Measurements from ENCODE around the gene TRIP4. TPM values are rescaled to one million over a fixed set of nuclear protein-coding genes. Genes with fewer than 3 reads are reported as not detected.

The TRIP4 gene
- total RNA-seq, 2 experiments from 2014 or later = 9.3 to 21.0 TPM

DNA sequence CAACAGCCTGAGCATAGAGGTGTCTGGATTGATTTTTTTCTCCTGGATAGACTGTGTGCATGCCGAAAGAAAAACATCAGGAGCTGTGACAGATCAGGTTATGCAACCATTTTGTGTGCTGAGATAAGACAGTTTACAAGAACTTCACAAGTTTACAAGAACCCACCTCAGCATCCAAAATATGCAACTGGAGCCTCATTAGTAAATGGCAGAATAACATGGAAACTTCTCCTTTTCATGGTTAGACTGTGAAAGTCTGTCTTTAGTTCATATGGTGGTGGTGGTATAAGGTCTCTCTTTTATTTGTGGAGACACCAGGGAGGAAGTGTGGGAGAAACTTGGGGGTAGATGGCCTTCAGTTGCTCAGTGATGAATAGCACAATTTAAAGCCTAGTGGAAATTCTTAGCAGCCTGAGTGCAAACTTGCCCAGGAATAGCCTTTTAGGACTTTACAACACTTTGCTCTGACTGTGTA lies 69.0 kb downstream of the TRIP4 start:
- H4K20me1 ChIP-seq (ENCODE audit: insufficient read depth, low read length) = 0 out of 2 replicates have a peak, but pooled peaks cover 4% of the 10 kb centered on the region
- H3K9me3 ChIP-seq (ENCODE audit: low read length) = no peaks in the 10 kb centered on the region
- H3K36me3 ChIP-seq (ENCODE audit: insufficient read depth, low read length) = no peaks in the 10 kb centered on the region
- peaks cover 5% of the 10 kb centered on the region; the same call in 1 of the 2 replicates for H3K79me2 ChIP-seq (ENCODE audit: insufficient read depth, low read depth, low read length)
- H3K4me1 ChIP-seq (ENCODE audit: insufficient read depth, low read length, poor library complexity, severe bottlenecking) = peaks cover 60% of the 10 kb centered on the region
- ChIA-PET POLR2A (interaction anchor here (1.4 kb wide), 1 partner anchor 75 kb away, joined by 3 read pairs; the partner anchor contains the start of gene PCLAF), CTCF (ENCODE audit: unreplicated experiment) (no interaction called here)
- H3K27ac ChIP-seq (ENCODE audit: low read depth, low read length, poor library complexity, severe bottlenecking) = peak overlapping the region; percentile 76
- TF ChIP-seq EZH2phosphoT487 (IDR thresholded peaks at IDR 0.05; ENCODE audit: borderline replicate concordance, low read depth, low read length) = no peak
- TF ChIP-seq, protein P1, sequence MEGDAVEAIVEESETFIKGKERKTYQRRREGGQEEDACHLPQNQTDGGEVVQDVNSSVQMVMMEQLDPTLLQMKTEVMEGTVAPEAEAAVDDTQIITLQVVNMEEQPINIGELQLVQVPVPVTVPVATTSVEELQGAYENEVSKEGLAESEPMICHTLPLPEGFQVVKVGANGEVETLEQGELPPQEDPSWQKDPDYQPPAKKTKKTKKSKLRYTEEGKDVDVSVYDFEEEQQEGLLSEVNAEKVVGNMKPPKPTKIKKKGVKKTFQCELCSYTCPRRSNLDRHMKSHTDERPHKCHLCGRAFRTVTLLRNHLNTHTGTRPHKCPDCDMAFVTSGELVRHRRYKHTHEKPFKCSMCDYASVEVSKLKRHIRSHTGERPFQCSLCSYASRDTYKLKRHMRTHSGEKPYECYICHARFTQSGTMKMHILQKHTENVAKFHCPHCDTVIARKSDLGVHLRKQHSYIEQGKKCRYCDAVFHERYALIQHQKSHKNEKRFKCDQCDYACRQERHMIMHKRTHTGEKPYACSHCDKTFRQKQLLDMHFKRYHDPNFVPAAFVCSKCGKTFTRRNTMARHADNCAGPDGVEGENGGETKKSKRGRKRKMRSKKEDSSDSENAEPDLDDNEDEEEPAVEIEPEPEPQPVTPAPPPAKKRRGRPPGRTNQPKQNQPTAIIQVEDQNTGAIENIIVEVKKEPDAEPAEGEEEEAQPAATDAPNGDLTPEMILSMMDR (conservative IDR thresholded peaks at IDR 0.05; ENCODE audit: low read length) = no peak
- H3K9me2 ChIP-seq (ENCODE audit: insufficient read depth, low read length) = no peaks in the 10 kb centered on the region
- no peak for DNase-seq (ENCODE audit: low spot score)
- BruUV-seq (replicated peaks) = no TSS peak
- intact Hi-C loops (cut with micrococcal nuclease; ENCODE audit: unreplicated experiment) = no loop called here
- H3K4me2 ChIP-seq (ENCODE audit: low read length) = peak overlapping the region; percentile 76
- H3K4me3 ChIP-seq (ENCODE audit: low read depth, low read length, poor library complexity, severe bottlenecking) = peak overlapping the region; percentile 35
- peak overlapping the region; percentile 42; the same call in 1 of the 2 replicates for H2AFZ ChIP-seq (ENCODE audit: low read length)

DNA sequence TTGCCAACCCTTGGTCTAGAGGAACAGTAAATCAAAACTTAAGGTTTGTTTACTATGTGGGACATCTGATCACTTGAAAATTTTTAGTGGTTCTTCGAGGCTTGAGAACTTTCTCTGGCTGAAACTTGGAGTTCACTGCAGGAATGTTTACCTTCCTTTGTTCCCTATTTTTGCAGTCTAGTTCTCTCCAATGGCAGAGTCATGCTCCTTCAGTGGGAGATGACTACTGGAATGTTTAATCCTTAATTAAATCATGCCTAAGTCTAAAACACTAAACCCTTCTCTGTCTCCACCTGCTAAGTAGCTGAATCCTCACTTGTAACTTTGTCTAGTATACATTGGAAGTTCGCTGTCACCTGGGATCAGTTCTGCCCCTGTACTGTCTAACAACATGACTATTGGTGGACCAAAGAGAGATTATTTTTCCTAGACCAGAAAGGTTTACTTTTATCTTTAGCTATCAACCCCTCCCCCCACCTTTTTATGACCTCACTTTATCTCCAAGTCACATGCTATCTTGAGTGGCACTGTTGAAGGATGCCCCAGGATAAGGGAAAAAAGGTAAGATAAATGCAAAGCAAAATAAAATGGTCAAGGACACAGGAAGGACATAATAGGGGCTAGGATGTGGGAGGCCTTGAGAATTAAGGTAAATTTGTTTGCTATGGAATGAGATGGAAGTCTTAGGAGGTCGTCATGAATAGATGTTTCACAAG lies 71.6 kb downstream of the TRIP4 start:
- H4K20me1 ChIP-seq (ENCODE audit: insufficient read depth, low read length) = 0 out of 2 replicates have a peak, but pooled peaks cover 7% of the 10 kb centered on the region
- ChIA-PET CTCF (ENCODE audit: unreplicated experiment) (no interaction called here), POLR2A (interaction anchor here (0.6 to 1.7 kb wide), 5 partner anchors 18 to 192 kb away, joined by 3 to 7 read pairs (median 3); partner anchors contain the start of gene TRIP4)
- no peaks in the 10 kb centered on the region for H3K36me3 ChIP-seq (ENCODE audit: insufficient read depth, low read length)
- BruUV-seq (replicated peaks) = no TSS peak
- peaks cover 31% of the 10 kb centered on the region for H3K79me2 ChIP-seq (ENCODE audit: insufficient read depth, low read depth, low read length)
- no peak for DNase-seq (ENCODE audit: low spot score)
- peaks cover 81% of the 10 kb centered on the region for H3K4me1 ChIP-seq (ENCODE audit: insufficient read depth, low read length, poor library complexity, severe bottlenecking)
- no peaks in the 10 kb centered on the region for H3K9me3 ChIP-seq (ENCODE audit: low read length)
- no peaks in the 10 kb centered on the region for H3K9me2 ChIP-seq (ENCODE audit: insufficient read depth, low read length)
- peak overlapping the region; percentile 72 for H3K4me3 ChIP-seq (ENCODE audit: low read depth, low read length, poor library complexity, severe bottlenecking)
- intact Hi-C loops (cut with micrococcal nuclease; ENCODE audit: unreplicated experiment) = no loop called here
- peak overlapping the region; percentile 90 for H2AFZ ChIP-seq (ENCODE audit: low read length)
- H3K27ac ChIP-seq (ENCODE audit: low read depth, low read length, poor library complexity, severe bottlenecking) = peak overlapping the region; percentile 44
- TF ChIP-seq, protein P1 (conservative IDR thresholded peaks at IDR 0.05; ENCODE audit: low read length) = no peak
- no peak for TF ChIP-seq EZH2phosphoT487 (IDR thresholded peaks at IDR 0.05; ENCODE audit: borderline replicate concordance, low read depth, low read length)
- H3K4me2 ChIP-seq (ENCODE audit: low read length) = peak overlapping the region; percentile 76
